WERI-Rb-1 (cell line): ENCODE measurements around the gene MADCAM1.

Experiments used
- DNase-seq: peaks from one replicate; pipeline ENCODE4 v3.0.0-alpha.2; 2020
- H3K27ac ChIP-seq: fragments of 250-450 bp; sonication (Bioruptor Pico); 2 replicates; pipeline ENCODE4 v1.5.1; 2020; ENCODE audit warnings: mild to moderate bottlenecking, moderate library complexity
- H3K27me3 ChIP-seq: fragments of 250-450 bp; sonication (Bioruptor Pico); 2 replicates; pipeline ENCODE4 v1.5.1; 2021; ENCODE audit warnings: mild to moderate bottlenecking, low read depth, moderate library complexity; ENCODE audit not compliant: insufficient read depth, severe bottlenecking
- H3K36me3 ChIP-seq: fragments of 250-450 bp; sonication (Bioruptor Pico); 2 replicates; pipeline ENCODE4 v1.5.1; 2020; ENCODE audit warnings: mild to moderate bottlenecking, moderate library complexity
- H3K4me3 ChIP-seq: 2 replicates; pipeline ENCODE4 v1.5.1; 2011; ENCODE audit warnings: low read depth, mild to moderate bottlenecking, control low read depth, low read length
- H3K9me3 ChIP-seq: fragments of 250-450 bp; sonication (Bioruptor Pico); 2 replicates; pipeline ENCODE4 v1.5.1; 2021; ENCODE audit warnings: mild to moderate bottlenecking, moderate library complexity; ENCODE audit not compliant: severe bottlenecking
- CTCF ChIP-seq: IDR thresholded peaks from 2 replicates; pipeline ENCODE4 v1.5.1; 2011; ENCODE audit warnings: low read depth, mild to moderate bottlenecking, control low read depth, inconsistent platforms, low read length

MADCAM1 gene

GRCh38 chr19:483332-484072, 12.8 kb upstream of the MADCAM1 start:
- Histone ChIP-seq H3K4me3 (no peak overlapping the region), H3K9me3 (no peaks in the 10 kb centered on the region), H3K27me3 (peaks cover 3% of the 10 kb centered on the region), H3K27ac (no peak overlapping the region), H3K36me3 (peaks cover under 1% of the 10 kb centered on the region; the same call in 1 of the 2 replicates)
- no peak for TF ChIP-seq CTCF
- no peak for DNase-seq

- Histone ChIP-seq H3K27ac (no peak overlapping the region), H3K4me3 (no peak overlapping the region), H3K27me3 (peaks cover 3% of the 10 kb centered on the region), H3K36me3 (peaks cover 3% of the 10 kb centered on the region; the same call in 1 of the 2 replicates), H3K9me3 (no peaks in the 10 kb centered on the region)
- no peak for TF ChIP-seq CTCF
- DNase-seq, result no peak
These were observed 11.8 kb upstream of the MADCAM1 start for GRCh38 chr19:484494-484893.

- DNase-seq, result no peak
- TF ChIP-seq CTCF, result no peak
- Histone ChIP-seq H3K36me3 (peaks cover 3% of the 10 kb centered on the region; the same call in 1 of the 2 replicates), H3K27ac (no peak overlapping the region), H3K9me3 (no peaks in the 10 kb centered on the region), H3K4me3 (no peak overlapping the region), H3K27me3 (peaks cover 3% of the 10 kb centered on the region)
These were observed 11.2 kb upstream of the MADCAM1 start for GRCh38 chr19:485077-485476.

- H3K27ac ChIP-seq, result no peak overlapping the region
- no peaks in the 10 kb centered on the region for H3K9me3 ChIP-seq
- no peak for TF ChIP-seq CTCF
- no peak overlapping the region for H3K4me3 ChIP-seq
- DNase-seq, result no peak
- peaks cover 3% of the 10 kb centered on the region for H3K27me3 ChIP-seq
- H3K36me3 ChIP-seq, result peaks cover 3% of the 10 kb centered on the region; the same call in 1 of the 2 replicates
These were observed 10.6 kb upstream of the MADCAM1 start for GRCh38 chr19:485583-486236.

- H3K9me3 ChIP-seq, result peaks cover 6% of the 10 kb centered on the region
- peaks cover 3% of the 10 kb centered on the region for H3K27me3 ChIP-seq
- peak overlapping the region; percentile 96 for H3K27ac ChIP-seq
- peak; percentile 97 for DNase-seq
- H3K36me3 ChIP-seq, result peaks cover 3% of the 10 kb centered on the region; the same call in 1 of the 2 replicates
- H3K4me3 ChIP-seq, result peak overlapping the region; percentile 91
- no peak for TF ChIP-seq CTCF
These were observed 7.5 kb upstream of the MADCAM1 start for GRCh38 chr19:488505-489417.
